HepG2 (cell line): Measurements from ENCODE around the gene SLC35B2. TPM values are rescaled to one million over a fixed set of nuclear protein-coding genes. Genes with fewer than 3 reads are reported as not detected.

Experiments
- AHDC1 ChIP-seq: sonication (generic); formaldehyde crosslinking; IDR thresholded peaks from 2 replicates; pipeline ENCODE4 v1.5.1; 2020; ENCODE audit warnings: mild to moderate bottlenecking, missing genetic modification reagents, borderline replicate concordance
- CSRNP2 ChIP-seq: sonication (generic); formaldehyde crosslinking; conservative IDR thresholded peaks from 2 replicates; pipeline ENCODE4 v1.8.0; 2022; ENCODE audit warnings: low read depth, missing genetic modification reagents
- FOXO4 ChIP-seq: sonication (generic); formaldehyde crosslinking; conservative IDR thresholded peaks from 2 replicates; pipeline ENCODE4 v1.8.1; 2023; ENCODE audit warnings: missing genetic modification reagents
- KDM2A ChIP-seq: sonication (generic); formaldehyde crosslinking; IDR thresholded peaks from 2 replicates; pipeline ENCODE4 v1.4.0; 2020; ENCODE audit warnings: low read depth, missing genetic modification reagents, borderline replicate concordance
- KDM3A ChIP-seq: IDR thresholded peaks from 2 replicates; pipeline ENCODE4 v1.6.1; 2018; ENCODE audit warnings: low read depth, missing compliant biosample characterization
- NRL ChIP-seq: sonication (generic); formaldehyde crosslinking; IDR thresholded peaks from 2 replicates; pipeline ENCODE4 v1.5.0; 2020; ENCODE audit warnings: missing genetic modification reagents, mild to moderate bottlenecking, moderate library complexity, borderline replicate concordance
- POGK ChIP-seq: sonication (generic); formaldehyde crosslinking; conservative IDR thresholded peaks from 2 replicates; pipeline ENCODE4 v1.8.0; 2022; ENCODE audit warnings: mild to moderate bottlenecking, moderate library complexity, missing genetic modification reagents
- RFX3 ChIP-seq: IDR thresholded peaks from 2 replicates; pipeline ENCODE4 v1.6.1; 2016; ENCODE audit warnings: missing biosample characterization, missing genetic modification reagents
- SNRNP70 ChIP-seq: fragments of 200-400 bp; formaldehyde crosslinking; IDR thresholded peaks from 2 replicates; pipeline ENCODE4 v1.6.1; 2017; ENCODE audit warnings: mild to moderate bottlenecking, low read depth, low read length, moderate library complexity
- ZNF142 ChIP-seq: sonication (generic); formaldehyde crosslinking; IDR thresholded peaks from 2 replicates; pipeline ENCODE4 v1.4.0; 2020; ENCODE audit warnings: missing genetic modification reagents
- ZNF607 ChIP-seq: sonication (generic); formaldehyde crosslinking; IDR thresholded peaks from 2 replicates; pipeline ENCODE4 v1.5.1; 2020; ENCODE audit warnings: missing genetic modification reagents, mild to moderate bottlenecking, borderline replicate concordance
- polyA plus RNA-seq, 8 experiments: library from polyadenylated mRNA; depleted of rRNA in 3 of 8; stranded (reverse) in 7 of 8; unstranded in 1 of 8; fragments of >200 nt; fragmentation: Illumina TruSeq in 4 of 8; extraction: Trizol in 4 of 8; gene quantifications; 2 replicates each; pipeline versions ENCODE4 v1.2.1 to v1.2.3, GENCODE V29; 2011 to 2016; ENCODE audit warnings: low read depth in 4 of 8, missing spikeins in 1 of 8, mixed read lengths in 1 of 8; ENCODE audit not compliant: insufficient read depth in 1 of 8
- total RNA-seq, 5 experiments: library from RNA; depleted of rRNA; stranded (reverse); fragments of >200 nt; fragmentation: Illumina TruSeq; extraction: Trizol; gene quantifications; 2 replicates each; pipeline ENCODE4 v1.2.3, GENCODE V29; 2016; ENCODE audit warnings: low read depth in 1 of 5

SLC35B2 gene
- total and polyA plus RNA-seq, 2 of the 13 experiments (the other 11 are each of a cell fraction or from before 2014, with no cell fraction given) = 61.1 to 148 TPM

- TF ChIP-seq FOXO4 (no peak), ZNF607 (CRISPR knock-in tag) (0 out of 2 replicates have a peak, but pooled peaks have one; percentile 35), POGK (CRISPR knock-in tag) (0 out of 2 replicates have a peak, but pooled peaks have one; percentile 16), SNRNP70 (no peak), KDM3A (CRISPR knock-in tag) (no peak), ZNF142 (CRISPR knock-in tag) (peak; percentile 76), AHDC1 (CRISPR knock-in tag) (no peak), NRL (CRISPR knock-in tag) (no peak), KDM2A (CRISPR knock-in tag) (peak; percentile 19; the same call in 1 of the 2 replicates), RFX3 (CRISPR knock-in tag) (peak; percentile 29; the same call in 1 of the 2 replicates), CSRNP2 (no peak)
Observed at GRCh38 chr6:44246663-44247337, 10.5 kb downstream of the SLC35B2 start, which contains the start of gene HSP90AB1 (continued).
